Osteoblast (primary cell): Measurements from ENCODE around the gene ALDH3B2. TPM values are rescaled to one million over a fixed set of nuclear protein-coding genes. Genes with fewer than 3 reads are reported as not detected.

Experiments used
- DNase-seq: peaks from one replicate; pipeline ENCODE4 v3.0.0; 2011; ENCODE audit warnings: low spot score, mixed read lengths; ENCODE audit not compliant: insufficient read length; ENCODE audit errors: missing footprints
- H2AFZ ChIP-seq: 2 replicates; pipeline ENCODE4 v1.6.0; 2011; ENCODE audit warnings: mild to moderate bottlenecking, low read length
- H3K27ac ChIP-seq: 2 replicates; pipeline ENCODE4 v1.5.1; 2011; ENCODE audit warnings: mild to moderate bottlenecking, low read depth, low read length, moderate library complexity
- H3K27me3 ChIP-seq: 2 replicates; pipeline ENCODE4 v1.6.0; 2012; ENCODE audit warnings: mild to moderate bottlenecking, control low read depth, inconsistent platforms, low read length, moderate library complexity; ENCODE audit not compliant: insufficient read depth
- H3K36me3 ChIP-seq: 2 replicates; pipeline ENCODE4 v1.5.1; 2011; ENCODE audit warnings: mild to moderate bottlenecking, low read length, control low read depth, moderate library complexity; ENCODE audit not compliant: insufficient read depth
- H3K4me1 ChIP-seq: 2 replicates; pipeline ENCODE4 v1.5.1; 2011; ENCODE audit warnings: mild to moderate bottlenecking, low read length, control low read depth, moderate library complexity; ENCODE audit not compliant: insufficient read depth
- H3K4me2 ChIP-seq: 2 replicates; pipeline ENCODE4 v1.6.0; 2011; ENCODE audit warnings: mild to moderate bottlenecking, low read length; ENCODE audit not compliant: insufficient read depth
- H3K4me3 ChIP-seq: fragments of 200-600 bp; sonication (generic); 3 replicates; pipeline ENCODE4 v1.5.1; 2012; ENCODE audit warnings: mild to moderate bottlenecking, low read length, inconsistent platforms; ENCODE audit not compliant: insufficient read depth
- H3K79me2 ChIP-seq: 2 replicates; pipeline ENCODE4 v1.6.0; 2012; ENCODE audit warnings: mild to moderate bottlenecking, low read length, control low read depth, inconsistent platforms; ENCODE audit not compliant: insufficient read depth
- H3K9me3 ChIP-seq: 2 replicates; pipeline ENCODE4 v1.5.1; 2011; ENCODE audit warnings: low read depth, low read length, control low read depth
- H4K20me1 ChIP-seq: 2 replicates; pipeline ENCODE4 v1.6.0; 2012; ENCODE audit warnings: mild to moderate bottlenecking, low read length, control low read depth; ENCODE audit not compliant: insufficient read depth
- total RNA-seq: library from RNA; depleted of rRNA; stranded (reverse); fragments of >200 nt; gene quantifications from 2 replicates; pipeline ENCODE4 v1.2.3, GENCODE V29; 2012
- TF ChIP-seq, protein P1 (sequence below): IDR thresholded peaks from 2 replicates; pipeline ENCODE4 v1.5.1; 2011; ENCODE audit warnings: mild to moderate bottlenecking, low read depth, low read length, moderate library complexity; ENCODE audit errors: extremely low read depth

ALDH3B2 gene
- total RNA-seq, 1 donor: not detected

DNA sequence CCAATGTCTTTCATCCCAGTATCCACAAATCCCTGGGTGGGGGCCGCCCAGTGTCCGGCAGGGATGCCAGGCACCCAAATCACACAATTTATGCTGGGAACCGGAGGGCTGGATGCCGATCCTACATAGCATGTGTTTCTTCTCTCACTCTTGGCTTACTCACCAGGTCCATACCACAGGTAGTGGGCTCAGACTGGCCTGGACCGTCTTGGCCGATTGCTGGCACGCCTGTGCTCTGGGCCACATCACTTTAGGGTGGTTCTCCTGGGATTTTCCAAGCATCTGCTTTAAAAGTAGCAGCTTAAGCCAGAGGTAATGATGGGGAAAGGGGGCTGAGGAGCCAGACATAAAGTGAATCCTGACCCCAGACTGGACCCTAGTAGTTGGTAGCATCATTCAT lies 22.6 kb upstream of the ALDH3B2 start:
- H3K79me2 ChIP-seq: no peaks in the 10 kb centered on the region
- peaks cover 20% of the 10 kb centered on the region for H3K27me3 ChIP-seq
- no peak overlapping the region for H3K27ac ChIP-seq
- no peak overlapping the region for H3K4me2 ChIP-seq
- H3K36me3 ChIP-seq: no peaks in the 10 kb centered on the region
- H2AFZ ChIP-seq: no peak overlapping the region
- no peaks in the 10 kb centered on the region for H4K20me1 ChIP-seq
- H3K4me3 ChIP-seq: no peak overlapping the region
- no peaks in the 10 kb centered on the region for H3K4me1 ChIP-seq
- no peak for DNase-seq
- H3K9me3 ChIP-seq: no peaks in the 10 kb centered on the region
- TF ChIP-seq, protein P1, sequence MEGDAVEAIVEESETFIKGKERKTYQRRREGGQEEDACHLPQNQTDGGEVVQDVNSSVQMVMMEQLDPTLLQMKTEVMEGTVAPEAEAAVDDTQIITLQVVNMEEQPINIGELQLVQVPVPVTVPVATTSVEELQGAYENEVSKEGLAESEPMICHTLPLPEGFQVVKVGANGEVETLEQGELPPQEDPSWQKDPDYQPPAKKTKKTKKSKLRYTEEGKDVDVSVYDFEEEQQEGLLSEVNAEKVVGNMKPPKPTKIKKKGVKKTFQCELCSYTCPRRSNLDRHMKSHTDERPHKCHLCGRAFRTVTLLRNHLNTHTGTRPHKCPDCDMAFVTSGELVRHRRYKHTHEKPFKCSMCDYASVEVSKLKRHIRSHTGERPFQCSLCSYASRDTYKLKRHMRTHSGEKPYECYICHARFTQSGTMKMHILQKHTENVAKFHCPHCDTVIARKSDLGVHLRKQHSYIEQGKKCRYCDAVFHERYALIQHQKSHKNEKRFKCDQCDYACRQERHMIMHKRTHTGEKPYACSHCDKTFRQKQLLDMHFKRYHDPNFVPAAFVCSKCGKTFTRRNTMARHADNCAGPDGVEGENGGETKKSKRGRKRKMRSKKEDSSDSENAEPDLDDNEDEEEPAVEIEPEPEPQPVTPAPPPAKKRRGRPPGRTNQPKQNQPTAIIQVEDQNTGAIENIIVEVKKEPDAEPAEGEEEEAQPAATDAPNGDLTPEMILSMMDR: no peak

DNA sequence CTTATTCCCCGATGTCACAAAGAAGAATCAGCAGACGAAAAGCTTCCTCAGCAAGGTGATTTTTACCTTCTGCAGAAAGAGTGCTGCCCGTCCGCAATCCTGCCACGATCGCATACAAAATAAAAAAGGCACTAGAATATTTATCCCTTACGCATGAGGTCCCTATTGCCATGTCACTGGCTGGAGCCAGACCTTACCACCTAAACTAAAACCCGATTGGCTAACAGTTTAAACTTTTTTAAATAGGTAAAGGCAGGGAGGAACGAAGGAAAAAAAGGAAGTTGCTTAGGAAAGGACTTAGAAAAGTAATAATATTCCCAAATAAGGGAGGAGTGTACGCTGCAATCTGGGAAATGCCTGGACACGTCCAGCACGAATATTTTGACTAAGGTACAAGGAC lies 21.2 kb upstream of the ALDH3B2 start:
- Histone ChIP-seq H4K20me1 (no peaks in the 10 kb centered on the region), H3K27ac (no peak overlapping the region), H3K4me1 (no peaks in the 10 kb centered on the region), H3K36me3 (no peaks in the 10 kb centered on the region), H3K79me2 (no peaks in the 10 kb centered on the region), H3K4me3 (no peak overlapping the region), H3K27me3 (peaks cover 24% of the 10 kb centered on the region), H3K9me3 (no peaks in the 10 kb centered on the region), H2AFZ (no peak overlapping the region), H3K4me2 (no peak overlapping the region)
- DNase-seq: no peak
- TF ChIP-seq, protein P1: no peak

DNA sequence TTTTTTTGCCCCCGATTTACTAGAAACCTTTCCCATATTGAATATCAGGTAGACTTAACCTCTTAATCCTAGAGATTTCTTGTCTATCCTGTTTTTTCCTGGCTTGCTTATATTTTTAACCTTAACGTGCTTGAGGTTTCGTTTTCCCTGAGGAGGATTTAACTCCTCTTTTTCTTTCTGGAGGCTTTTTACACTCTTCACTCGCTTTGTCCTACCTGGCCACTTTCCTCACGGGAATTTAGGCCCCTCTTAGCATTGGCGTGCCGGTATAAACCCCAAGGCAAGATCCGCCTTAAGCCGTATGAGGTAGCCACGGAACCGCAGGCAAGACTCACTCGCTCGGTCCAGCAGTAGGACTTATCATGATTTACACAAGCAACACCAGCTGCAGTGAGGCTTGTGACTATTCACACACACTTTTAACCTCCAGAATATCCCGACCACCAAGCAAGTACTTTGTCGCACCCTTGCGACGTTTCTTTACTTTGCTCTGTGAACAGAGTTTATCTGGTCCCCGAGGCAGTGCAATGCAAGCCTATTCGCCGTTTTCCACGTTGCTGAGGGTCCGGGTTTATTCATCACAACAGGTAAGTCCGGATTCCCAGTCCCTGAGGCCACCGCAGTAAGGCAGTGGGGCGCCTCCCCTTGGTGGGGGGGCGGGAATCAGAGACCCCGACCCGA lies 20.6 kb upstream of the ALDH3B2 start:
- Histone ChIP-seq H3K4me3 (no peak overlapping the region), H3K79me2 (no peaks in the 10 kb centered on the region), H2AFZ (no peak overlapping the region), H3K4me1 (no peaks in the 10 kb centered on the region), H3K9me3 (no peaks in the 10 kb centered on the region), H3K27ac (no peak overlapping the region), H4K20me1 (no peaks in the 10 kb centered on the region), H3K27me3 (peaks cover 28% of the 10 kb centered on the region), H3K36me3 (no peaks in the 10 kb centered on the region), H3K4me2 (no peak overlapping the region)
- DNase-seq: no peak
- TF ChIP-seq, protein P1: no peak

DNA sequence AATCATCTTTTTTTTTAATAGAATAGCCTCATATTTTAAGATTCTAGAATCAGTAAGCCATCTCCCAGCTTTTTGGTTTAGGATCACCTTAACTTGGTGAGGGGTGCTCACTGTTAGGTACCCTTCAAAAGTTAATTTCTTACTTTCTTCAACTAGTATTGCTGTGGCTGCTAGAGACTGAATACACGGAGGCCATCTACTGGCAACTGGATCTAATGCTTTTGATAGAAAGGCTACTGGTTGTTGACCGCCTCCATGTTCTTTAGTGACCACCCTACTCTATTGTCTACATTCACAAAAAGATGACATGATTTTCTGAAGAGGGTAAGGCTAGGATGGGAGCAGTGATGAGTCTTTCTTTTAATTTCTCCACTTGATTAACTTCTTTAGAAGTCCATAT lies 16.7 kb upstream of the ALDH3B2 start:
- no peak overlapping the region for H3K4me2 ChIP-seq
- H3K4me3 ChIP-seq: no peak overlapping the region
- no peak overlapping the region for H3K27ac ChIP-seq
- peak; percentile 47 for DNase-seq
- no peaks in the 10 kb centered on the region for H3K36me3 ChIP-seq
- H3K9me3 ChIP-seq: no peaks in the 10 kb centered on the region
- peaks cover 28% of the 10 kb centered on the region for H3K27me3 ChIP-seq
- H4K20me1 ChIP-seq: no peaks in the 10 kb centered on the region
- TF ChIP-seq, protein P1: no peak
- no peaks in the 10 kb centered on the region for H3K79me2 ChIP-seq
- H3K4me1 ChIP-seq: no peaks in the 10 kb centered on the region
- no peak overlapping the region for H2AFZ ChIP-seq
